Endothelial cell of umbilical vein (primary cell): Measurements from ENCODE around the gene SPATS2L. TPM values are rescaled to one million over a fixed set of nuclear protein-coding genes. Genes with fewer than 3 reads are reported as not detected.

Experiments used
- BruUV-seq: library from RNA; stranded (reverse); fragments of 400-500 nt; replicated peaks from 2 replicates; lab custom pipeline; 2021; lab: Mats Ljungman, UMichigan
- CTCF ChIA-PET: fragments of 300-600, 350-600 bp; sonication (Branson Sonifier 250); formaldehyde crosslinking; loops from one replicate; lab custom pipeline; 2021; ENCODE audit warnings: antibody characterized with exemption, inconsistent platforms; lab: Charles Lee
- POLR2A ChIA-PET: fragments of 300-600, 350-600 bp; sonication (Branson Sonifier 250); formaldehyde crosslinking; loops from one replicate; lab custom pipeline; 2021; ENCODE audit warnings: antibody characterized with exemption, inconsistent platforms; lab: Charles Lee
- DNase-seq: peaks from one replicate; pipeline ENCODE4 v3.0.0-alpha.2; 2011; ENCODE audit warnings: low read depth, low spot score
- FAIRE-seq: peaks from 2 replicates; lab custom pipeline; 2011; peaks lifted over from hg19 to GRCh38; lab: Jason Lieb, UNC
- H2AFZ ChIP-seq: 2 replicates; pipeline ENCODE4 v1.6.0; 2012; ENCODE audit warnings: low read depth, low read length, control low read depth, inconsistent platforms
- H3K27ac ChIP-seq: 2 replicates; pipeline ENCODE4 v1.5.1; 2011; ENCODE audit warnings: low read depth, mild to moderate bottlenecking, control low read depth, low read length, moderate library complexity; ENCODE audit not compliant: insufficient read depth
- H3K27me3 ChIP-seq, 2 experiments: 2 replicates each; pipeline versions ENCODE4 v1.6.0 to v1.6.1; 2011; ENCODE audit warnings: low read length in 2 of 2, mixed read lengths in 1 of 2; ENCODE audit not compliant: control insufficient read depth in 2 of 2, insufficient read depth in 2 of 2
- H3K36me3 ChIP-seq, 2 experiments: 2 replicates in 1 of 2; 3 replicates in 1 of 2; pipeline ENCODE4 v1.5.1; 2011; ENCODE audit warnings: low read length in 2 of 2, mild to moderate bottlenecking in 1 of 2, moderate library complexity in 1 of 2; ENCODE audit not compliant: control insufficient read depth in 2 of 2, insufficient read depth in 2 of 2; ENCODE audit errors: extremely low read depth in 1 of 2
- H3K4me1 ChIP-seq: 3 replicates; pipeline ENCODE4 v1.5.1; 2011; ENCODE audit warnings: mild to moderate bottlenecking, low read length; ENCODE audit not compliant: control insufficient read depth, insufficient read depth; ENCODE audit errors: extremely low read depth
- H3K4me2 ChIP-seq: 2 replicates; pipeline ENCODE4 v1.6.1; 2011; ENCODE audit warnings: low read length, control low read depth, mixed read lengths; ENCODE audit not compliant: insufficient read depth
- H3K4me3 ChIP-seq, 3 experiments: fragments of 200-600 bp in 1 of 3; sonication (generic), shearing (Covaris generic) in 1 of 3; replicated peaks in 1 of 3; 2 replicates each; pipeline ENCODE4 v1.5.1; 2011 to 2016; ENCODE audit warnings: control low read depth in 3 of 3, low read length in 3 of 3, mild to moderate bottlenecking in 2 of 3, inconsistent platforms in 1 of 3, low read depth in 1 of 3, moderate library complexity in 1 of 3; ENCODE audit not compliant: insufficient read depth in 1 of 3
- H3K79me2 ChIP-seq: 2 replicates; pipeline ENCODE4 v1.6.0; 2012; ENCODE audit warnings: low read length, inconsistent platforms; ENCODE audit not compliant: control insufficient read depth, insufficient read depth
- H3K9ac ChIP-seq: replicated peaks from 2 replicates; pipeline ENCODE3; 2011; ENCODE audit warnings: low read length, control low read depth; ENCODE audit not compliant: insufficient read depth; ENCODE audit errors: extremely low read depth
- H3K9me1 ChIP-seq: replicated peaks from 3 replicates; pipeline ENCODE4 v1.6.0; 2011; ENCODE audit warnings: mild to moderate bottlenecking, low read length; ENCODE audit not compliant: control insufficient read depth, insufficient read depth; ENCODE audit errors: extremely low read depth
- H3K9me3 ChIP-seq: replicated peaks from 2 replicates; pipeline ENCODE4 v1.5.1; 2012; ENCODE audit warnings: low read length, inconsistent platforms; ENCODE audit not compliant: control insufficient read depth, insufficient read depth
- H4K20me1 ChIP-seq: replicated peaks from 2 replicates; pipeline ENCODE3; 2011; ENCODE audit warnings: mild to moderate bottlenecking, low read length; ENCODE audit not compliant: control insufficient read depth, insufficient read depth; ENCODE audit errors: extremely low read depth
- CTCF ChIP-seq, 2 donors: IDR thresholded peaks; 1 replicate in 1 of 2; 2 replicates in 1 of 2; pipeline ENCODE4 v1.5.1; 2011; ENCODE audit warnings: low read length in 2 of 2, mild to moderate bottlenecking in 2 of 2, moderate library complexity in 2 of 2, control low read depth in 1 of 2, inconsistent platforms in 1 of 2, low read depth in 1 of 2; ENCODE audit not compliant: insufficient read depth in 1 of 2; ENCODE audit errors: extremely low read depth in 1 of 2
- EZH2 ChIP-seq: IDR thresholded peaks from 2 replicates; pipeline ENCODE4 v1.6.1; 2012; ENCODE audit warnings: borderline replicate concordance, low read depth, mild to moderate bottlenecking, moderate library complexity, low read length, inconsistent platforms; ENCODE audit not compliant: severe bottlenecking
- FOS ChIP-seq: IDR thresholded peaks from 2 replicates; pipeline ENCODE4 v1.6.1; 2011; ENCODE audit warnings: mild to moderate bottlenecking, low read length, moderate library complexity, borderline replicate concordance; ENCODE audit not compliant: insufficient read depth
- GATA2 ChIP-seq: IDR thresholded peaks from 2 replicates; pipeline ENCODE4 v1.7.0; 2011; ENCODE audit warnings: low read depth, mild to moderate bottlenecking, moderate library complexity, mixed read lengths, low read length; ENCODE audit not compliant: insufficient read length, insufficient read depth
- JUN ChIP-seq: IDR thresholded peaks from 2 replicates; pipeline ENCODE4 v1.6.1; 2011; ENCODE audit warnings: borderline replicate concordance, low read depth; ENCODE audit not compliant: insufficient read length, insufficient read depth
- MAX ChIP-seq: IDR thresholded peaks from 2 replicates; pipeline ENCODE4 v1.6.1; 2011; ENCODE audit not compliant: insufficient read depth, insufficient read length
- MYC ChIP-seq: IDR thresholded peaks from one replicate; pipeline ENCODE4 v1.6.1; 2011; ENCODE audit warnings: mild to moderate bottlenecking, low read depth, low read length
- POLR2A ChIP-seq: IDR thresholded peaks from 2 replicates; pipeline ENCODE4 v1.6.1; 2012; ENCODE audit warnings: low read depth, mild to moderate bottlenecking, control low read depth, low read length
- POLR2AphosphoS5 ChIP-seq: IDR thresholded peaks from 2 replicates; pipeline ENCODE4 v1.6.1; 2012; ENCODE audit warnings: low read depth, mild to moderate bottlenecking, control low read depth, low read length, moderate library complexity; ENCODE audit not compliant: insufficient read depth
- dilution Hi-C: fragments of 300-500 bp; cut with MboI; formaldehyde crosslinking; loops from one replicate; pipeline ENCODE4 v1.15.0; 2019; ENCODE audit warnings: low sequenced_read_pairs; ENCODE audit not compliant: extremely low pct_ligation_motif_present
- intact Hi-C: fragments of 100-400 bp; cut with micrococcal nuclease; formaldehyde crosslinking; loops from one replicate; pipeline ENCODE4 v1.10.0; 2022
- polyA plus RNA-seq, 4 experiments: library from polyadenylated mRNA; depleted of rRNA in 3 of 4; stranded (reverse) in 3 of 4; unstranded in 1 of 4; fragments of >200 nt; gene quantifications; 2 replicates each; pipeline versions ENCODE4 v1.2.1 to v1.2.3, GENCODE V29; 2011 to 2012; ENCODE audit warnings: missing spikeins in 1 of 4
- total RNA-seq: library from RNA; stranded (reverse); gene quantifications from 2 replicates; pipeline ENCODE4 v1.2.3, GENCODE V29; 2021

The SPATS2L gene
- total and polyA plus RNA-seq, 2 donors (not counting 3 experiments of a cell fraction or from before 2014, with no cell fraction given) = 29.1 to 72.9 TPM

DNA sequence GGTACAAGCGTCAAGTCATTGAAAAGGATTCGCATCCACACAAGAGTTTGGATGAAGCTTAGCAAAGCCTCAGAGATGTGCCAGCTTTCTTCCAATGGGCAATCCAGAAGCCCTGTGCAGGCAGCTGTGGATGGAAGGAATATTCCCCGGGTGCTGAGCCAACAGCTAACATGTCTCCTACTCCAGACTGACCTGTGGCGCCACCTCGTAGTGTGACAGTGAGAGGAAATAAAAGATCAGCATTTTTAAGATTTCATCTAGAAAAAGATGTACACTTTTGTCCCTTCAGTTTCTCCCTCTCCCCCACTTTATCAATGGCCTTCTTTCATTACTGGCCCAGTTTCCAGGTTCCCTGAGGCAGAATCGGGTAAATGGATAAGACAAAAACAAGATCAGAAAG, 48.9 kb upstream of the SPATS2L start:
- Histone ChIP-seq H3K27me3 (peaks cover 5 to 6% of the 10 kb centered on the region in 2 experiments), H3K36me3 (no peaks in the 10 kb centered on the region), H3K4me2 (no peak overlapping the region), H3K27ac (no peak overlapping the region), H3K9me3 (no peaks in the 10 kb centered on the region), H3K9me1 (no peaks in the 10 kb centered on the region), H3K4me3 (no peak overlapping the region), H4K20me1 (no peaks in the 10 kb centered on the region), H2AFZ (no peak overlapping the region), H3K79me2 (no peaks in the 10 kb centered on the region), H3K4me1 (no peaks in the 10 kb centered on the region), H3K9ac (no peak overlapping the region)
- POLR2A ChIA-PET = no interaction called here
- intact Hi-C loops = no loop called here
- DNase-seq (no peak), FAIRE-seq (no peak)
- no TSS peak for BruUV-seq
- CTCF ChIA-PET = interaction anchor here (1.4 kb wide), 1 partner anchor 13 kb away, joined by 4 read pairs; no protein-coding TSS in a partner anchor
- TF ChIP-seq MYC = no peak
- no peak for TF ChIP-seq MAX
- no peak for TF ChIP-seq GATA2
- TF ChIP-seq JUN = no peak
- TF ChIP-seq CTCF (IDR thresholded peaks at IDR 0.05; ENCODE audit: extremely low read depth in 1 of 2, insufficient read depth in 1 of 2, low read depth in 1 of 2, low read length in 2 of 2) = no peak
- no peak for TF ChIP-seq POLR2A
- no peak for TF ChIP-seq EZH2
- TF ChIP-seq FOS = no peak
- TF ChIP-seq POLR2AphosphoS5 = no peak
- dilution Hi-C loops = no loop called here
